GM18867 (cell line): Measurements from ENCODE around the gene RAD23B.

ENCODE experiments used
- ATAC-seq: cut with Tn5 transposase; IDR thresholded peaks from one replicate; pipeline ENCODE4 v1.9.1; 2021; ENCODE audit warnings: mild to moderate bottlenecking, moderate library complexity; ENCODE audit not compliant: unreplicated experiment

The RAD23B gene

GRCh38 chr9:107333363-107333762 is 50.3 kb downstream of the RAD23B start:
- no peak for ATAC-seq

- ATAC-seq: no peak
These were observed 51.2 kb downstream of the RAD23B start for GRCh38 chr9:107334103-107334776.

GRCh38 chr9:107335331-107335730 is 52.3 kb downstream of the RAD23B start:
- ATAC-seq: no peak

GRCh38 chr9:107336718-107337360 is 53.8 kb downstream of the RAD23B start:
- ATAC-seq: no peak

GRCh38 chr9:107337676-107338590 is 54.9 kb downstream of the RAD23B start:
- ATAC-seq: no peak

GRCh38 chr9:107338911-107339659 is 56.0 kb downstream of the RAD23B start:
- no peak for ATAC-seq

GRCh38 chr9:107340920-107341632 is 58.0 kb downstream of the RAD23B start:
- ATAC-seq: peak; percentile 82

GRCh38 chr9:107342476-107343161 is 59.5 kb downstream of the RAD23B start:
- ATAC-seq: no peak

- ATAC-seq: no peak
These were observed 62.2 kb downstream of the RAD23B start for GRCh38 chr9:107345327-107345726.

- no peak for ATAC-seq
These were observed 65.8 kb downstream of the RAD23B start for GRCh38 chr9:107348836-107349235.

GRCh38 chr9:107350443-107350842 is 67.4 kb downstream of the RAD23B start:
- ATAC-seq: no peak

GRCh38 chr9:107351382-107352045 is 68.4 kb downstream of the RAD23B start:
- ATAC-seq: no peak

GRCh38 chr9:107355394-107355793 is 72.3 kb downstream of the RAD23B start:
- no peak for ATAC-seq

- no peak for ATAC-seq
These were observed 75.9 kb downstream of the RAD23B start for GRCh38 chr9:107358986-107359385.

- no peak for ATAC-seq
These were observed 77.0 kb downstream of the RAD23B start for GRCh38 chr9:107360098-107360497.

- ATAC-seq: no peak
These were observed 78.7 kb downstream of the RAD23B start for GRCh38 chr9:107361816-107362215.

- no peak for ATAC-seq
These were observed 80.6 kb downstream of the RAD23B start for GRCh38 chr9:107363516-107364152.

GRCh38 chr9:107367727-107368502 is 84.8 kb downstream of the RAD23B start:
- no peak for ATAC-seq
